Dermis microvascular lymphatic vessel endothelial cell (primary cell): ENCODE measurements around the gene P2RX7. TPM values are rescaled to one million over a fixed set of nuclear protein-coding genes. Genes with fewer than 3 reads are reported as not detected.

Source experiments
- DNase-seq, 2 donors: peaks; one replicate each; pipeline versions ENCODE4 v3.0.0 to v3.0.0-alpha.2; 2010; ENCODE audit warnings: low read depth in 2 of 2
- total RNA-seq: library from RNA; depleted of rRNA; stranded (reverse); fragments of >200 nt; gene quantifications from 2 replicates; pipeline ENCODE4 v1.2.1, GENCODE V29; 2014

P2RX7 gene
- 3.9 and 6.4 TPM in 2 replicates for total RNA-seq

GRCh38 chr12:121132601-121133481 lies at the start of gene P2RX7:
Gene P2RX7, plus strand, starts transcription at chr12:121132876. Its CDS starts 95 bp downstream, at chr12:121132971.
- DNase-seq: peak; percentile 43 to 78

- no peak for DNase-seq
Observed at GRCh38 chr12:121084229-121084628, 48.4 kb upstream of the P2RX7 start.

- no peak for DNase-seq
Observed at GRCh38 chr12:121085069-121085468, 47.6 kb upstream of the P2RX7 start.

GRCh38 chr12:121085506-121086353 lies 46.9 kb upstream of the P2RX7 start:
- DNase-seq: no peak

- no peak for DNase-seq
Observed at GRCh38 chr12:121086781-121087295, 45.8 kb upstream of the P2RX7 start.

GRCh38 chr12:121087467-121088194 lies 45.0 kb upstream of the P2RX7 start:
- no peak for DNase-seq

GRCh38 chr12:121088195-121088585 lies 44.5 kb upstream of the P2RX7 start:
- no peak for DNase-seq

- peak; percentile 30 to 55 for DNase-seq
Observed at GRCh38 chr12:121089031-121089812, 43.5 kb upstream of the P2RX7 start.

GRCh38 chr12:121089813-121090430 lies 42.8 kb upstream of the P2RX7 start:
- no peak for DNase-seq

GRCh38 chr12:121090586-121091514 lies 41.8 kb upstream of the P2RX7 start:
- no peak for DNase-seq

- DNase-seq: no peak
Observed at GRCh38 chr12:121092034-121092433, 40.6 kb upstream of the P2RX7 start.

- DNase-seq: no peak
Observed at GRCh38 chr12:121093487-121093891, 39.2 kb upstream of the P2RX7 start.

- DNase-seq: peak; percentile 79 to 82
Observed at GRCh38 chr12:121095544-121096198, 37.0 kb upstream of the P2RX7 start.

- DNase-seq: no peak
Observed at GRCh38 chr12:121096199-121096798, 36.4 kb upstream of the P2RX7 start.

- DNase-seq: no peak
Observed at GRCh38 chr12:121099779-121100178, 32.9 kb upstream of the P2RX7 start.

GRCh38 chr12:121102307-121102706 lies 30.4 kb upstream of the P2RX7 start:
- DNase-seq: no peak

- no peak for DNase-seq
Observed at GRCh38 chr12:121107681-121108080, 25.0 kb upstream of the P2RX7 start.

GRCh38 chr12:121108492-121108891 lies 24.2 kb upstream of the P2RX7 start:
- no peak for DNase-seq
